SK-N-SH treated with all-trans-retinoic acid at 6 μM for 48 hours (cell line): Measurements from ENCODE around the gene PTPRF.

ENCODE experiments used
- ATAC-seq: fragments of 200-7000 bp; cut with Tn5 transposase; 3 replicates; pipeline ENCODE4 v1.9.1; 2020; ENCODE audit warnings: mild to moderate bottlenecking, moderate library complexity
- ARNTL ChIP-seq: fragments of 450-650 bp; formaldehyde crosslinking; IDR thresholded peaks from 2 replicates; pipeline ENCODE4 v1.5.0; 2020; ENCODE audit warnings: low read depth, mild to moderate bottlenecking, moderate library complexity, borderline replicate concordance
- BACH2 ChIP-seq: fragments of 250-450 bp; sonication (Bioruptor Pico); IDR thresholded peaks from 2 replicates; pipeline ENCODE4 v1.9.0; 2021; ENCODE audit warnings: mild to moderate bottlenecking, borderline replicate concordance
- CREB5 ChIP-seq: fragments of 250-450 bp; sonication (Bioruptor Pico); IDR thresholded peaks from 2 replicates; pipeline ENCODE4 v1.5.1; 2020; ENCODE audit warnings: low read depth, mild to moderate bottlenecking, moderate library complexity
- CSDC2 ChIP-seq: fragments of 250-450 bp; sonication (Bioruptor Pico); IDR thresholded peaks from 2 replicates; pipeline ENCODE4 v1.5.0; 2020; ENCODE audit warnings: mild to moderate bottlenecking, moderate library complexity
- CSRNP3 ChIP-seq: fragments of 250-450 bp; sonication (Bioruptor Pico); IDR thresholded peaks from 2 replicates; pipeline ENCODE4 v1.5.1; 2021; ENCODE audit warnings: mild to moderate bottlenecking, moderate library complexity
- ESRRG ChIP-seq: fragments of 250-450 bp; sonication (Bioruptor Pico); IDR thresholded peaks from 2 replicates; pipeline ENCODE4 v1.6.1; 2021; ENCODE audit warnings: mild to moderate bottlenecking
- ISL1 ChIP-seq: fragments of 250-450 bp; sonication (Bioruptor Pico); IDR thresholded peaks from 2 replicates; pipeline ENCODE4 v2.1.2; 2022; ENCODE audit warnings: mild to moderate bottlenecking, moderate library complexity
- OSR1 ChIP-seq: fragments of 250-450 bp; sonication (Bioruptor Pico); IDR thresholded peaks from 2 replicates; pipeline ENCODE4 v1.8.0; 2022; ENCODE audit warnings: moderate library complexity, mild to moderate bottlenecking, inconsistent platforms
- PATZ1 ChIP-seq: fragments of 250-450 bp; sonication (Bioruptor Pico); IDR thresholded peaks from 2 replicates; pipeline ENCODE4 v1.8.0; 2020; ENCODE audit warnings: mild to moderate bottlenecking, moderate library complexity, borderline replicate concordance
- PPARA ChIP-seq: fragments of 250-450 bp; sonication (Bioruptor Pico); IDR thresholded peaks from 2 replicates; pipeline ENCODE4 v1.5.0; 2020; ENCODE audit warnings: mild to moderate bottlenecking, borderline replicate concordance
- RARB ChIP-seq: fragments of 250-450 bp; sonication (Bioruptor Pico); IDR thresholded peaks from 2 replicates; pipeline ENCODE4 v1.8.0; 2021; ENCODE audit warnings: mild to moderate bottlenecking, moderate library complexity
- SNAI2 ChIP-seq: fragments of 250-450 bp; sonication (Bioruptor Pico); IDR thresholded peaks from 2 replicates; pipeline ENCODE4 v1.5.0; 2020; ENCODE audit warnings: mild to moderate bottlenecking, moderate library complexity
- TCF4 ChIP-seq: fragments of 250-450 bp; sonication (Bioruptor Pico); IDR thresholded peaks from 2 replicates; pipeline ENCODE4 v1.8.0; 2021; ENCODE audit warnings: mild to moderate bottlenecking, moderate library complexity, borderline replicate concordance
- TOX ChIP-seq: fragments of 250-450 bp; sonication (Bioruptor Pico); IDR thresholded peaks from 2 replicates; pipeline ENCODE4 v1.8.0; 2021; ENCODE audit warnings: mild to moderate bottlenecking, moderate library complexity, borderline replicate concordance
- TSHZ2 ChIP-seq: fragments of 250-450 bp; sonication (Bioruptor Pico); IDR thresholded peaks from 2 replicates; pipeline ENCODE4 v1.5.0; 2020; ENCODE audit warnings: mild to moderate bottlenecking, moderate library complexity
- ZC3H10 ChIP-seq: fragments of 250-450 bp; sonication (Bioruptor Pico); IDR thresholded peaks from 2 replicates; pipeline ENCODE4 v1.5.1; 2021; ENCODE audit warnings: mild to moderate bottlenecking, moderate library complexity
- ZFP3 ChIP-seq: fragments of 250-450 bp; sonication (Bioruptor Pico); IDR thresholded peaks from 2 replicates; pipeline ENCODE4 v1.5.0; 2020; ENCODE audit warnings: mild to moderate bottlenecking, moderate library complexity
- ZFP30 ChIP-seq: fragments of 450-650 bp; formaldehyde crosslinking; IDR thresholded peaks from 2 replicates; pipeline ENCODE4 v1.5.0; 2022; ENCODE audit warnings: mild to moderate bottlenecking, moderate library complexity
- ZNF565 ChIP-seq: fragments of 450-650 bp; formaldehyde crosslinking; conservative IDR thresholded peaks from 2 replicates; pipeline ENCODE4 v1.5.0; 2020; ENCODE audit warnings: low read depth, mild to moderate bottlenecking, moderate library complexity
- ZNF70 ChIP-seq: fragments of 450-650 bp; formaldehyde crosslinking; IDR thresholded peaks from 2 replicates; pipeline ENCODE4 v1.5.0; 2020; ENCODE audit warnings: mild to moderate bottlenecking, moderate library complexity
- ZNF8 ChIP-seq: fragments of 450-650 bp; formaldehyde crosslinking; IDR thresholded peaks from 2 replicates; pipeline ENCODE4 v1.5.0; 2020; ENCODE audit warnings: mild to moderate bottlenecking, moderate library complexity

The PTPRF gene

GRCh38 chr1:43552813-43553212 is 22.1 kb downstream of the PTPRF start (continued):
- TF ChIP-seq CSRNP3 (CRISPR knock-in tag): no peak

- ATAC-seq: peak; percentile 46
- TF ChIP-seq ISL1 (CRISPR knock-in tag) (no peak), OSR1 (CRISPR knock-in tag) (no peak), ZNF8 (CRISPR knock-in tag) (no peak), ZFP30 (no peak), CREB5 (CRISPR knock-in tag) (no peak), TSHZ2 (CRISPR knock-in tag) (no peak), CSRNP3 (CRISPR knock-in tag) (no peak), ZNF70 (CRISPR knock-in tag) (no peak), TCF4 (CRISPR knock-in tag) (no peak), ARNTL (CRISPR knock-in tag) (no peak), ESRRG (CRISPR knock-in tag) (no peak), ZC3H10 (no peak), PPARA (CRISPR knock-in tag) (no peak), CSDC2 (CRISPR knock-in tag) (no peak), RARB (no peak), TOX (CRISPR knock-in tag) (no peak), SNAI2 (no peak), ZFP3 (no peak), BACH2 (CRISPR knock-in tag) (no peak), ZNF565 (CRISPR knock-in tag) (no peak)
Observed at GRCh38 chr1:43554444-43554992, 23.8 kb downstream of the PTPRF start.

- TF ChIP-seq ZC3H10: no peak
- no peak for TF ChIP-seq SNAI2
- no peak for TF ChIP-seq CSDC2 (CRISPR knock-in tag)
- no peak for TF ChIP-seq CSRNP3 (CRISPR knock-in tag)
- no peak for TF ChIP-seq ZNF8 (CRISPR knock-in tag)
- no peak for TF ChIP-seq PATZ1 (CRISPR knock-in tag)
- no peak for TF ChIP-seq OSR1 (CRISPR knock-in tag)
- TF ChIP-seq CREB5 (CRISPR knock-in tag): no peak
- TF ChIP-seq ARNTL (CRISPR knock-in tag): no peak
- TF ChIP-seq ZNF70 (CRISPR knock-in tag): no peak
- no peak for TF ChIP-seq PPARA (CRISPR knock-in tag)
- TF ChIP-seq ZNF565 (CRISPR knock-in tag): no peak
- no peak for TF ChIP-seq TOX (CRISPR knock-in tag)
Observed at GRCh38 chr1:43556782-43557181, 26.1 kb downstream of the PTPRF start.

More at GRCh38 chr1:43556782-43557181, 26.1 kb downstream of the PTPRF start:
- ATAC-seq: no peak
